Measurements from ENCODE around the gene NMT1.

The NMT1 gene

DNA sequence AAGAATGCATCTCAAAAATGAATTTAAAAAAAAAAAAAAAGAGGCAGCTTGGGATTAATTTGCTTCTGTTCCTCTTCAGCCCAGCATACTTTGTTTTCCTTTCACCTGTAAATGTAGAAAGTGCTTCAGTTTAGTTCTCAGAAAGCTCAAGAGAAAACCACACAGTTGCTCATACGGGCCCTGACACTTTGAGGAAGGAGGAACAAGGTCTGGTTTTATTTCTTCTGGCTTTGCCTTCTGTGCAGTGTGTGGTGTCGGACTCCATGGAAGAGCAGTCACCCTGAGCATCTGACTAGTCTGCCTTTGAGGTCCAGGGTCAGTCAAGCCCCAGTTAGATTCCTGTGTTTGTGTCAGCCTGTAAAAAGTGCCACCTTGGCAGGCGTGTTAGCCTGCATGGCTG is 27.6 kb downstream of the NMT1 start:
- H3K36me3 ChIP-seq (ENCODE audit: insufficient read depth, low read length) = peaks cover 60% of the 10 kb centered on the region
- peaks cover 51% of the 10 kb centered on the region for H3K4me1 ChIP-seq (ENCODE audit: control insufficient read depth, insufficient read depth, low read length)
- no peak overlapping the region for H3K4me3 ChIP-seq (ENCODE audit: low read length)
- no peak overlapping the region for H3K9ac ChIP-seq (ENCODE audit: low read depth, low read length)
- no peak overlapping the region for H3K4me2 ChIP-seq (ENCODE audit: low read length)
- no peaks in the 10 kb centered on the region for H3K27me3 ChIP-seq (ENCODE audit: control insufficient read depth, insufficient read depth, low read length)
- H3K9me3 ChIP-seq (replicated peaks; ENCODE audit: low read length) = no peaks in the 10 kb centered on the region

DNA sequence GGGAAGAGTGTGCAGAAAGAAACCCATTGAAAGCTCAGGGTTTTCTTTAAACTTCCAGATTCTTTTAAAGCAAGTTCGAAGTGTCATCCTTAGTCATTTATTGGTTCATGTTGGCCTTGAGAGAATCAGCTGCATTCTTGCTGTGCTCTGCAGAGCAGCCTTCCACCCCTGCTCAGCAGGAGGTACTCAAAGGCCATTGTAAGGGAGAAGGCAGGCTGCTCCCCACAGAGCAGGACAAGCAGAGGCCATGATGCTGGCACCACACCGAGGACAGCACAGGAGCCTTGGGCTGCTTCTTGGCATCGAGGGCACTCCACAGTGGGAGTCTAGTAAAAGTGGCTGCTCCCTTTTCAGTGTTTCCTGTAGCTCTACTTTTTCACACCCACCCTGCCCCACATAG is 29.6 kb downstream of the NMT1 start:
- Histone ChIP-seq H3K27me3 (ENCODE audit: control insufficient read depth, insufficient read depth, low read length) (no peaks in the 10 kb centered on the region), H3K4me2 (ENCODE audit: low read length) (no peak overlapping the region), H3K9ac (ENCODE audit: low read depth, low read length) (no peak overlapping the region), H3K36me3 (ENCODE audit: insufficient read depth, low read length) (peaks cover 58% of the 10 kb centered on the region), H3K4me3 (ENCODE audit: low read length) (no peak overlapping the region), H3K4me1 (ENCODE audit: control insufficient read depth, insufficient read depth, low read length) (peaks cover 55% of the 10 kb centered on the region), H3K9me3 (replicated peaks; ENCODE audit: low read length) (no peaks in the 10 kb centered on the region)

DNA sequence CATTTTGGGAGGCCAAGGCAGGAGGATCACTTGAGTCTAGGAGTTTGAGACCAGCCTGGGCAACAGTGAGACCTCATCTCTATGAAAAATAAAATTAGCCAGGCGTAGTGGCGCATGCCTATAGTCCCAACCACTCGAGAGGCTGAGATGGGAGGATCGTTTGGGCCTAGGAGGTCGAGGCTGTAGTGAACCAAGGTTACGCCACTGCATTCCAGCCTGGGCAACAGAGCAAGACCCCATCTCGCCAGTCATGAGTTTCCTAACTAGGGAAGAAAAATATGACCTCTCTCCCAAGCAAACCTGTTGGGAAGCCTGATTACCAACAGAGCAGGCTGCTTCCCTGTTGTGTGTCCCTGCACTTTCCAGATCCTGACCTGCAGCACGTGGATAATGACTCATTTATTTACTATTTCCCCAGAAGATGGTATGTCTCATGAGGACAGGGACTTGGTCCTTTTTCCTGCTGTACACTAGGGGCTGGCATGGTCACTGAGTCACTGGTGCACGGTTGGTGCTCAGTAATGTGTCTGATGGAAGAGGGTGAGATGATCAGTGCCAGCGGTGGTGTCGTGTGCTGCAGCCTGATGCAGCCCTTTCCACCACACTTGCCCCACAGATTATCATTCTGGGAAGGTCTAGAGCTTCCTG is 30.8 kb downstream of the NMT1 start:
- H3K4me1 ChIP-seq (ENCODE audit: control insufficient read depth, insufficient read depth, low read length) = peaks cover 54% of the 10 kb centered on the region
- peaks cover 63% of the 10 kb centered on the region for H3K36me3 ChIP-seq (ENCODE audit: insufficient read depth, low read length)

DNA sequence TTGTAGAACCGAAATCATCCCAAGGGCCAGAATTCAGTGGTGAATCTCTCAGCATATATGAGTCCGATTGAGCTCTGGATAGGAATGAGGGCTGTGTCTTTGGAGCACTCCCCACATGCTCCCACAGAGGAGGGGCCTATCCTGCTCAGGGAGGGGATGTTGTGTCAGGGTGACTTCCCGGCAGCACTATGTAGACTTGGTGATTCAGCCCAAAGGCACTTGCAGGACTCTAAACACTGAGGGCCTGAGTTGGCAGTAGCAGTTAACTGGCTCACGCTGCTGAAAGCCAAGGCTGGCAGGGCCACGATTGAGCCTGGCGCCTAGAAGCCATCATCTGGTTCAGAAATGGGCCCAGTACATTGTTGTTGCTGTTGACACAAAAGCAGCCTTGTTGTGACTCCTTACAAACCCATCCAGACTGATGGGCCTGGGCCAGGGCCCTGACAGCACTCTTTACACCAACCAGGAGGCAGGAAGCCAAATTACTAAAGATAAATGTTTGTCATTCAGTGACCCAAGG is 31.9 kb downstream of the NMT1 start:
- H3K36me3 ChIP-seq (ENCODE audit: insufficient read depth, low read length) = peaks cover 66% of the 10 kb centered on the region
- peak overlapping the region; percentile 79 for H3K9ac ChIP-seq (ENCODE audit: low read depth, low read length)
- peaks cover 43% of the 10 kb centered on the region for H3K4me1 ChIP-seq (ENCODE audit: control insufficient read depth, insufficient read depth, low read length)
- no peaks in the 10 kb centered on the region for H3K9me3 ChIP-seq (replicated peaks; ENCODE audit: low read length)
- peak overlapping the region; percentile 54 for H3K4me2 ChIP-seq (ENCODE audit: low read length)
- H3K27me3 ChIP-seq (ENCODE audit: control insufficient read depth, insufficient read depth, low read length) = no peaks in the 10 kb centered on the region
- H3K4me3 ChIP-seq (ENCODE audit: low read length) = peak overlapping the region; percentile 5

More for the DNA sequence above, 30.8 kb downstream of the NMT1 start:
- H3K9ac ChIP-seq (ENCODE audit: low read depth, low read length) = no peak overlapping the region
- H3K9me3 ChIP-seq (replicated peaks; ENCODE audit: low read length) = no peaks in the 10 kb centered on the region
- no peak overlapping the region for H3K4me2 ChIP-seq (ENCODE audit: low read length)
- no peak overlapping the region for H3K4me3 ChIP-seq (ENCODE audit: low read length)
- H3K27me3 ChIP-seq (ENCODE audit: control insufficient read depth, insufficient read depth, low read length) = no peaks in the 10 kb centered on the region

DNA sequence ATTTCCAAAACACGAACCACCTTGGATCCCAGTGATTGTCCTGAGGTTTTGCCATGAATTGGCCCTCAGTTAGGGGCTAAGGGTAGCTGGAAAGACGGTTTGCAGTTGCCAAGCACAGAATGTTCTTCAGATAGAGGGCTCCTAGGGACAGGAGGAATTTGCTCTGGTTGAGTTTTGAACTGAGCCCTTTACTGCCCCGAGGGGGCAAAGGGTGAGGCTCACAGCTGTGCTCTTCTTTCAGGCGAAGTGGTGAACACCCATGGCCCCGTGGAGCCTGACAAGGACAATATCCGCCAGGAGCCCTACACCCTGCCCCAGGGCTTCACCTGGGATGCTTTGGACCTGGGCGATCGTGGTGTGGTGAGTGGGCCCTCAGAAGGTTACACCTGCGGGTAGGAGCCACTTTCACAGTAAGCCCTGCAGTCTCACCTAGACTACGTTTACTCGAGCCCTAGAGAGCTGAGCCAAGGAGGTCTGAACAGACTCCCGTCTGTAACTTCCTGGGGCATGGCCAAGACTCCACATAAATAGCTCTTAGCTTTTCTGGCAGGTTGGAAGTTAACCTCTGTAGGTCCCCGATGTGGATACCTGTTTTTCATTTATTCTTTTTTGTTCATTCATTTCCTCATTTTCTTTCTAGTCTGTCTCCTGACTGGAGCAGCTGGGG is 32.5 kb downstream of the NMT1 start:
- peak overlapping the region; percentile 48 for H3K4me2 ChIP-seq (ENCODE audit: low read length)
- peaks cover 66% of the 10 kb centered on the region for H3K36me3 ChIP-seq (ENCODE audit: insufficient read depth, low read length)
- H3K9me3 ChIP-seq (replicated peaks; ENCODE audit: low read length) = no peaks in the 10 kb centered on the region
- peak overlapping the region; percentile 79 for H3K9ac ChIP-seq (ENCODE audit: low read depth, low read length)
- no peaks in the 10 kb centered on the region for H3K27me3 ChIP-seq (ENCODE audit: control insufficient read depth, insufficient read depth, low read length)
- peaks cover 40% of the 10 kb centered on the region for H3K4me1 ChIP-seq (ENCODE audit: control insufficient read depth, insufficient read depth, low read length)
- H3K4me3 ChIP-seq (ENCODE audit: low read length) = peak overlapping the region; percentile 5

DNA sequence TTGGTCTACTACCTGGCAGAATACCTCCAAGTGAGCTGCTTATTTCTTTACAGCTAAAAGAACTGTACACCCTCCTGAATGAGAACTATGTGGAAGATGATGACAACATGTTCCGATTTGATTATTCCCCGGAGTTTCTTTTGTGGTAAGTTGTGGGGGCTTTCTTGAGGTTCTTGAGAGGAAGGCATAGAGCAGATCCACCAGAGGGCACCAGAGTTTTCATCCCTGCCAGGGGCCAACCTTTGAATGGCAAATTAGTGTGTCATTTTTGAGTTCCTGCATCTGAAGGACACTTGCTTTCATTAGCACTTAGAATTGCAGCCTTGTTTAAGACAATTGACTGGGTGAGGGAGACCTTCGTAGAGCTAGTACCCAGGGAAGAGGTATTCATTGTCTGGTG is 35.0 kb downstream of the NMT1 start:
- Histone ChIP-seq H3K36me3 (ENCODE audit: insufficient read depth, low read length) (peaks cover 61% of the 10 kb centered on the region), H3K4me2 (ENCODE audit: low read length) (no peak overlapping the region), H3K4me1 (ENCODE audit: control insufficient read depth, insufficient read depth, low read length) (peaks cover 28% of the 10 kb centered on the region), H3K9me3 (replicated peaks; ENCODE audit: low read length) (no peaks in the 10 kb centered on the region), H3K9ac (ENCODE audit: low read depth, low read length) (no peak overlapping the region), H3K4me3 (ENCODE audit: low read length) (no peak overlapping the region), H3K27me3 (ENCODE audit: control insufficient read depth, insufficient read depth, low read length) (no peaks in the 10 kb centered on the region)

DNA sequence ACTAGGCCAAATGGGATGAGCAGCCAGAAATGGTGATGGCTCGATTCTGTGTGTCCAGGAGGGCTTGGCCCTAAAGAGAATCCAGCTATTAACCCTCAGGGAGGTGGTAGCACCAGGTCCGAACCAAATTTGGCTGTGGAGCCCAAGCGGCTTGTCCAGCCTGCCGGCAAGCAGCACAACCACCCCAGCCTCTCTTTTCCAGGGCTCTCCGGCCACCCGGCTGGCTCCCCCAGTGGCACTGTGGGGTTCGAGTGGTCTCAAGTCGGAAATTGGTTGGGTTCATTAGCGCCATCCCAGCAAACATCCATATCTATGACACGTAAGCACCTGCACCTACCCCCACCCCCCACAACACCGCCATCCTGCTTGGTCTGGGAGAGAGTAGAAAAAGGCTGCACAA is 35.8 kb downstream of the NMT1 start:
- no peaks in the 10 kb centered on the region for H3K9me3 ChIP-seq (replicated peaks; ENCODE audit: low read length)
- no peak overlapping the region for H3K4me3 ChIP-seq (ENCODE audit: low read length)
- H3K9ac ChIP-seq (ENCODE audit: low read depth, low read length) = no peak overlapping the region
- no peaks in the 10 kb centered on the region for H3K27me3 ChIP-seq (ENCODE audit: control insufficient read depth, insufficient read depth, low read length)
- H3K36me3 ChIP-seq (ENCODE audit: insufficient read depth, low read length) = peaks cover 58% of the 10 kb centered on the region
- H3K4me1 ChIP-seq (ENCODE audit: control insufficient read depth, insufficient read depth, low read length) = peaks cover 32% of the 10 kb centered on the region
- no peak overlapping the region for H3K4me2 ChIP-seq (ENCODE audit: low read length)

DNA sequence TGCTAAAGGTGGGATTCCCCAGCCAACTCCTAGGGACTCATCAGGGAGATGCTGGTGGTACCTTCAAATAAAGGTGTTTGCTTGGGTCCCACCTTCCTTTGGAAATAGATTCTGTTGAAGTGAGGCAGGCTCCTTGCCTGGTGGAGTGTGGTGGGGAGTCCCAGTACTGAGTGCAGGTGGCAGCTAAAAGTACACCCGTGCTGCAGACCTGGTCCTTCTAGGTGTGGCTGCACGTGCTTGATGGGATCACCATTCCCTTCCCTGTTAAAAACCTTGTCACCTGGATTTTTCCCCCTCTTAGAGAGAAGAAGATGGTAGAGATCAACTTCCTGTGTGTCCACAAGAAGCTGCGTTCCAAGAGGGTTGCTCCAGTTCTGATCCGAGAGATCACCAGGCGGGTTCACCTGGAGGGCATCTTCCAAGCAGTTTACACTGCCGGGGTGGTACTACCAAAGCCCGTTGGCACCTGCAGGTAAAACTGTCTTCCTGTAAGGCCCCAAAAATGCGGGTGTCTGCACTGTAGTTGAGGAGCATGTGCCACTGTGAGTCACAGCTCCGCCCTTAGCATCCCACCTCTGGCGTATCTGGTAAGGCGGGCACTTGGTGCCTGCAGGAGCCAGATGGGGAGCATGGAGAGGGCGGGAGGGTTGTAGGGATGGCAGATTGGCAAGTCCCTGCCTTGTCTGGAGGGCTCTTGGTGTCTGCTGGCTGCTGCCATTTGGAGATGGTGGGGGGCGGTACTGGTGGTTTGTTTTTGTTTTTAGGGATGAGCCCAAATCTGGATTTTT is 37.2 kb downstream of the NMT1 start:
- Histone ChIP-seq H3K9me3 (replicated peaks; ENCODE audit: low read length) (no peaks in the 10 kb centered on the region), H3K4me2 (ENCODE audit: low read length) (no peak overlapping the region), H3K9ac (ENCODE audit: low read depth, low read length) (no peak overlapping the region), H3K27me3 (ENCODE audit: control insufficient read depth, insufficient read depth, low read length) (no peaks in the 10 kb centered on the region), H3K36me3 (ENCODE audit: insufficient read depth, low read length) (peaks cover 63% of the 10 kb centered on the region), H3K4me1 (ENCODE audit: control insufficient read depth, insufficient read depth, low read length) (peaks cover 30% of the 10 kb centered on the region), H3K4me3 (ENCODE audit: low read length) (no peak overlapping the region)

DNA sequence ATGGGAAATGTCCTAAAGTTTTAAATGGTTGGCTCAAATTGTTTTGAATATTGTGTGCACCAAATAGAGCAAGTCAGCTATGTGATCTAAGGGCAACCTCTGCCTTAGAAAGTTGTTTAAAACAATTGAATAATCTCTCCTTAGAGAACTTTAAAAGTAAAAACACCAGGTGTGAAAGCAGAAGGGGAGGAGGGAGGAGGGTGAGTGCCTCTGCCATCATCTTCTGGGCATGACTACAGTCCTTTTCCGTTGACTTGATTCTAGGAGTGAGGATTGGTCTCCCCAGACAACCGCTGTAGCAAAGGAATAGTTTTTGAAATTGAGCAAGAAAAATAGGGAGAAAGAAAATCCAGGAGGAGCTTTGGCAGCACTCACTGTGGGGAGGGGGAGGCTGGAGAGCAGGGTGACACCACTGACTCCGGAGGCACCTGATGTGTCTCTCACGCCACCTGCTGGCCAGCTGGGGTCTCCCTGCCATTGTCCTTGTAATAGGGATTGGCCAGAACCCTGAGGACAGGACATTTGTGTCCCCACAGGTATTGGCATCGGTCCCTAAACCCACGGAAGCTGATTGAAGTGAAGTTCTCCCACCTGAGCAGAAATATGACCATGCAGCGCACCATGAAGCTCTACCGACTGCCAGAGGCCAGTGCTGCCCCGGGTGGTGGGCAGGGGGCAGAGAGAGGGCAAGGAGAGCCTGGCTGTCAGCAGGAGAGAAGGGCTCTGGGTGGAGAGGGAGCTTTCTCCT is 37.9 kb downstream of the NMT1 start:
- Histone ChIP-seq H3K4me2 (ENCODE audit: low read length) (no peak overlapping the region), H3K27me3 (ENCODE audit: control insufficient read depth, insufficient read depth, low read length) (no peaks in the 10 kb centered on the region), H3K9ac (ENCODE audit: low read depth, low read length) (no peak overlapping the region), H3K4me1 (ENCODE audit: control insufficient read depth, insufficient read depth, low read length) (peaks cover 23% of the 10 kb centered on the region), H3K9me3 (replicated peaks; ENCODE audit: low read length) (no peaks in the 10 kb centered on the region), H3K4me3 (ENCODE audit: low read length) (no peak overlapping the region), H3K36me3 (ENCODE audit: insufficient read depth, low read length) (peaks cover 64% of the 10 kb centered on the region)

DNA sequence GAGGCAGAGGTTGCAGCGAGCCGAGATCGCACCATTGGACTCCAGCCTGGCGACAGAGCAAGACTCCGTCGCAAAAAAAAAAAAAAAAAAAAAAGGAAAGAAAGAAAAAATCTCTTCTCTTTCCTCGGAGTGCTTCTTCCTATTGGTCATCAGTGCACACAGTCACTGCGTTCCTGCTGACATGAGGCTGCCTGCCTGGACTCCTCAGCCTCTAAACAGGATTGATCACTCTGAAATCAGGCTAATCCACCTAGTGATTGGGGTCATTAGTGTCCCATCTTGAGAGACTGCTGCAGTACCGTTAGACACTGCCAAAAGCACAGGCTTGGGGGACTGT is 40.4 kb downstream of the NMT1 start:
- H3K36me3 ChIP-seq (ENCODE audit: insufficient read depth, low read length) = peaks cover 71% of the 10 kb centered on the region
- no peak overlapping the region for H3K9ac ChIP-seq (ENCODE audit: low read depth, low read length)
- H3K4me2 ChIP-seq (ENCODE audit: low read length) = no peak overlapping the region
- H3K27me3 ChIP-seq (ENCODE audit: control insufficient read depth, insufficient read depth, low read length) = no peaks in the 10 kb centered on the region
- H3K4me3 ChIP-seq (ENCODE audit: low read length) = no peak overlapping the region
- peaks cover 21% of the 10 kb centered on the region for H3K4me1 ChIP-seq (ENCODE audit: control insufficient read depth, insufficient read depth, low read length)
- H3K9me3 ChIP-seq (replicated peaks; ENCODE audit: low read length) = no peaks in the 10 kb centered on the region
